ENCODE results near the gene BPIFA2.
A peak's percentile ranks its signal among the peaks of the same experiment; 100 is the strongest.

The BPIFA2 gene

DNA sequence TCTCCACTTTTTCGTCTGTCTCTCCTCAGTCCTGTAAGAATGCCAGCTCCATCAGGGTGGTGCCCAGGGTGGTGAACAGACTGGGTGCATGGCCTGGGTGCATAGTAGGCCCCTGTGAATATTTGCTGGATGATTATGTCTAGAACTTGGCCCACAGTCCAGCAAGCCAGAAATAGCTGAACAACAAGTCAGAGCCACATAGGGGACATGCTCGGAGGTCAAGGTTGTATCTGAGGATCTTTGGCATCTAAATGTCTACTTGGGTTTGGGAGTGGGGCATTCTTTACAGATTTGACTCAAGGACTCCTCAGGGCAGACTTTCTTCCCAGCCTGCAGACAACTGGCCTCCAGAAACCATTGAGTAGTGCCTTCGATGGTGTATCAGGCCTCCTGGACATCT lies 31.1 kb downstream of the BPIFA2 start:
- DNase-seq (ENCODE audit: low spot score), result no peak

DNA sequence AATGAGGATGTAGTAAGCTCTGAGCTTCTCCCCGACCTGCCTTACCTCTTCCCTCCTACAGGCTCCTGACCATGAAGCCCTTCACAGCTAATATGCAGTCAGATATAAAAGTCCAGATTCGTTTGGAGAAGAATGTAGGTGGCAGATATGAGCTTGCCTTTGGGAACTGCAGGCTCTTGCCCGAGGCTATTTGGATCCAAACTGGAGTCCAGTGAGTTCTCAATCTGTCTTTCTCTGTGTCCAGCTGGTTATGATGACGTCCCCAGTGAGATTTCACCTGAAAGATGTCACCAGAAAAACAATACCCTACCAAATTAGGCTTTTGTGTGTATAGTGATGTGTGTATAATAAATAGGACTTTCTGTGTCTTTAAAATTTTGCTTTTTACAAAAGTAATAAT lies 34.5 kb downstream of the BPIFA2 start:
- DNase-seq (ENCODE audit: low spot score), result no peak

- DNase-seq (ENCODE audit: low spot score), result no peak
Measured at GRCh38 chr20:33203444-33203843, 35.5 kb downstream of the BPIFA2 start.

- peak; percentile 86 for DNase-seq (ENCODE audit: low spot score)
Measured at GRCh38 chr20:33209789-33210188, 41.8 kb downstream of the BPIFA2 start.

DNA sequence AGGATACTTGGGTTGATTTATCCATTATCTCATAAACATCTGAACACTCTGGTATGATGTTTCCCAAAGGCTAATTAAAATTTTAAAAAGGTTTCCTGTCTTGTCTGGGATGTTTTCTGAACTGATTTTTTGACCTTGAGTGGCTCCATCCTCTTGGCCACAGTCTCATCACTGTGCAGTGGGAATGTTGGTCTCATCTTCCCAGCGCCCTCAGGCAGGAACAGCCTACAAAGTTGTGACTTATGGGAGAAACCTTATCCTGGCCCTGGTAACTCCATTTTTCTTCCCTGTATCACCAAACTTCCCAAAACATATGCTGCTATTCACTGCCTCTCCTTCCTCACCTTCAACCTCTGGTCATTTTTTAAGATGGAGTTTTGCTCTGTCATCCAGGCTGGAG lies 42.4 kb downstream of the BPIFA2 start:
- DNase-seq (ENCODE audit: low spot score), result no peak

DNA sequence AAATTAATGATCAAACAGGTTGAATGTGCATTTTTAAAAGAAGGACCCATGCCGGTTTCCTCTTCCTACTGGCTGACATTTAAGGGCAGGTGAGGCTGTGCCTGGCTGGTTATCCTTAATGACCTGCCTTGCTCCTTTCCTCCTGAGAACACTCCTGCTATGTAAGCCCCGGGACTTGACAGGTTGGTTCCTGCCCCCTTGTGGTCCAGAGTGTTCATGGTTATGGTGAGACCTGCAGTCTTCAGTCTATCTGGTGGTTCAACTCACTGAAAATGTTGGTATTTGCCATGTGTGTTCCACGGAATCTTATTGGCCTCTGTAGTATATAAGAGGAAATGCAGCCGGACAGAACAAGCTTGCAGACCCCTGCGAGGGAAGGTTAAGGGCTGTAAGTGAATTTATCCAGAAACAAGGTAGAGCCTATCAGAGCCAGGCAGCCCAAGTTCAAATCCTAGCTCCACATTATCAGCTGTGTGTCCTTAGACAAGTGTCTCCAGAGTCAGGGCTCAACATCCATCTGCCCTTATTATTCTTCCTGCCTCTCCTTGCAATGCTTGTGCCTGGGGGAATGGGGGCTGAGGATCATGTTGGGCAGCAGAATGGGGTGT lies 44.0 kb downstream of the BPIFA2 start:
- peak; percentile 62 for DNase-seq (ENCODE audit: low spot score)

GRCh38 chr20:33217052-33217451 lies 49.1 kb downstream of the BPIFA2 start, which contains the start of gene BPIFA3:
TSS of gene BPIFA3 (plus strand) at chr20:33217352. CDS start at chr20:33217537, 185 bp downstream.
- no peak for DNase-seq (ENCODE audit: low spot score)

- no peak for DNase-seq (ENCODE audit: low spot score)
Measured at GRCh38 chr20:33224399-33224798, 56.4 kb downstream of the BPIFA2 start.

GRCh38 chr20:33229843-33230242 lies 61.9 kb downstream of the BPIFA2 start:
- DNase-seq (ENCODE audit: low spot score), result no peak

Measured in ecto neural progenitor cell (in vitro differentiated cells).